GM12878 (cell line): ENCODE data around the gene TPRA1. TPM values are rescaled to one million over a fixed set of nuclear protein-coding genes. Genes with fewer than 3 reads are reported as not detected.

Source experiments
- ATAC-seq: fragments of 200-7000 bp; cut with Tn5 transposase; 3 replicates; pipeline ENCODE4 v1.9.1; 2020; ENCODE audit warnings: mild to moderate bottlenecking, moderate library complexity
- BruUV-seq: library from RNA; stranded (reverse); fragments of 400-500 nt; replicated peaks from 2 replicates; lab custom pipeline; 2021; lab: Mats Ljungman, UMichigan
- CTCF ChIA-PET: fragments of 300-600 bp; sonication (Branson Sonifier 250); formaldehyde crosslinking; extraction: SDS; loops from one replicate; lab custom pipeline; 2021; ENCODE audit warnings: inconsistent platforms; lab: Yijun Ruan, JAX
- POLR2A ChIA-PET: fragments of 350-600 bp; formaldehyde crosslinking; extraction: SDS; loops from one replicate; lab custom pipeline; 2021; ENCODE audit warnings: inconsistent platforms; lab: Charles Lee
- RAD21 ChIA-PET: fragments of 300-600 bp; sonication (Branson Sonifier 250); formaldehyde crosslinking; loops from one replicate; lab custom pipeline; 2023; ENCODE audit warnings: antibody characterized with exemption; ENCODE audit not compliant: unreplicated experiment; lab: Charles Lee
- SMC1A ChIA-PET: fragments of 300-600 bp; sonication (Branson Sonifier 250); formaldehyde crosslinking; loops from one replicate; lab custom pipeline; 2023; ENCODE audit not compliant: unreplicated experiment, uncharacterized antibody; lab: Charles Lee
- DNase-seq: peaks from one replicate; pipeline ENCODE4 v3.0.0-alpha.2; 2011; ENCODE audit warnings: low read depth, low spot score
- FAIRE-seq: peaks from 3 replicates; lab custom pipeline; 2011; peaks lifted over from hg19 to GRCh38; lab: Jason Lieb, UNC
- H2AFZ ChIP-seq: 2 replicates; pipeline ENCODE4 v1.6.0; 2011; ENCODE audit warnings: low read depth, low read length, control low read depth; ENCODE audit not compliant: control insufficient read depth
- H3K27ac ChIP-seq: 2 replicates; pipeline ENCODE4 v1.5.1; 2011; ENCODE audit warnings: control low read depth; ENCODE audit not compliant: control insufficient read depth, insufficient read depth
- H3K27me3 ChIP-seq, 2 experiments: replicated peaks in 1 of 2; 2 replicates each; pipeline versions ENCODE4 v1.6.0 to v1.6.1; 2011; ENCODE audit warnings: low read length in 1 of 2; ENCODE audit not compliant: control insufficient read depth in 2 of 2, insufficient read depth in 2 of 2
- H3K36me3 ChIP-seq, 2 experiments: 2 replicates each; pipeline ENCODE4 v1.5.1; 2011; ENCODE audit warnings: low read length in 1 of 2; ENCODE audit not compliant: control insufficient read depth in 2 of 2, insufficient read depth in 2 of 2
- H3K4me1 ChIP-seq: 2 replicates; pipeline ENCODE4 v1.6.1; 2011; ENCODE audit warnings: mild to moderate bottlenecking, low read length, moderate library complexity, mixed read lengths; ENCODE audit not compliant: control insufficient read depth, insufficient read depth
- H3K4me2 ChIP-seq: 2 replicates; pipeline ENCODE4 v1.6.0; 2011; ENCODE audit warnings: control low read depth; ENCODE audit not compliant: control insufficient read depth, insufficient read depth
- H3K4me3 ChIP-seq: fragments of 200-600 bp; sonication (generic); 2 replicates; pipeline ENCODE4 v1.5.1; 2016
- H3K79me2 ChIP-seq: 2 replicates; pipeline ENCODE4 v1.6.0; 2011; ENCODE audit warnings: low read length; ENCODE audit not compliant: control insufficient read depth, insufficient read depth
- H3K9ac ChIP-seq: 2 replicates; pipeline ENCODE4 v1.8.0; 2011; ENCODE audit warnings: low read length, control low read depth, mixed read lengths; ENCODE audit not compliant: control insufficient read depth, insufficient read depth
- H3K9me3 ChIP-seq: replicated peaks from 3 replicates; pipeline ENCODE4 v1.5.1; 2011; ENCODE audit warnings: mild to moderate bottlenecking, low read length; ENCODE audit not compliant: control insufficient read depth, insufficient read depth
- H4K20me1 ChIP-seq: 2 replicates; pipeline ENCODE4 v1.6.0; 2011; ENCODE audit not compliant: control insufficient read depth, insufficient read depth
- E2F4 ChIP-seq: IDR thresholded peaks from 2 replicates; pipeline ENCODE4 v1.6.1; 2012; ENCODE audit warnings: low read depth, low read length, improper control_type of control experiment
- EGR1 ChIP-seq, 2 experiments: IDR thresholded peaks; 1 replicate in 1 of 2; 2 replicates in 1 of 2; pipeline ENCODE4 v1.6.1; 2011 to 2012; ENCODE audit warnings: low read depth in 2 of 2, low read length in 2 of 2, borderline replicate concordance in 1 of 2, mild to moderate bottlenecking in 1 of 2, moderate library complexity in 1 of 2
- REST ChIP-seq: IDR thresholded peaks from 2 replicates; pipeline ENCODE4 v1.6.1; 2012; ENCODE audit warnings: mild to moderate bottlenecking, low read depth, low read length
- WGBS: methylation state at CpG from one replicate; pipeline ENCODE4 v1.1.6; 2016; ENCODE audit warnings: low lambda C conversion rate; ENCODE audit not compliant: insufficient replicate concordance, insufficient coverage; ENCODE audit errors: missing lambda C conversion rate; 5-methylcytosine and 5-hydroxymethylcytosine counted together
- in situ Hi-C: fragments of 300-500 bp; cut with MboI; formaldehyde crosslinking; loops from 9 replicates; pipeline ENCODE4 v1.14.3; 2018; ENCODE audit warnings: mixed read lengths
- intact Hi-C: fragments of 100-400 bp; cut with micrococcal nuclease; formaldehyde crosslinking; loops from one replicate; pipeline ENCODE4 v1.14.2; 2022; ENCODE audit not compliant: unreplicated experiment
- polyA plus RNA-seq, 11 experiments: library from polyadenylated mRNA; depleted of rRNA in 4 of 11; unstranded in 6 of 11; stranded (reverse) in 5 of 11; fragments of >200 nt; fragmentation: Nextera tagmentation in 4 of 11; fragmentation: Illumina TruSeq in 1 of 11; extraction: Ambion mirVana in 4 of 11; extraction: Trizol in 1 of 11; gene quantifications; 1 replicate in 1 of 11; 2 replicates in 10 of 11; pipeline versions ENCODE4 v1.2.1 to v1.2.3, GENCODE V29; 2011 to 2016; ENCODE audit warnings: inconsistent platforms in 2 of 11, missing spikeins in 2 of 11, low read depth in 1 of 11
- total RNA-seq, 4 experiments: library from RNA; depleted of rRNA in 3 of 4; stranded (reverse); fragments of >200 nt in 3 of 4; fragmentation: Illumina TruSeq in 1 of 4; extraction: Trizol in 1 of 4; gene quantifications; 2 replicates each; pipeline versions ENCODE4 v1.2.1 to v1.2.3, GENCODE V29; 2013 to 2021
- TF ChIP-seq, protein P1 (sequence below): IDR thresholded peaks from 2 replicates; pipeline ENCODE4 v1.6.1; 2011; ENCODE audit warnings: mild to moderate bottlenecking, low read depth, low read length, moderate library complexity; ENCODE audit not compliant: insufficient replicate concordance

The TPRA1 gene
- total and polyA plus RNA-seq, 10 of the 15 experiments (the other 5 are each of a cell fraction or from before 2014, with no cell fraction given), result 1.8 to 39.6 (median 26.6) TPM

DNA sequence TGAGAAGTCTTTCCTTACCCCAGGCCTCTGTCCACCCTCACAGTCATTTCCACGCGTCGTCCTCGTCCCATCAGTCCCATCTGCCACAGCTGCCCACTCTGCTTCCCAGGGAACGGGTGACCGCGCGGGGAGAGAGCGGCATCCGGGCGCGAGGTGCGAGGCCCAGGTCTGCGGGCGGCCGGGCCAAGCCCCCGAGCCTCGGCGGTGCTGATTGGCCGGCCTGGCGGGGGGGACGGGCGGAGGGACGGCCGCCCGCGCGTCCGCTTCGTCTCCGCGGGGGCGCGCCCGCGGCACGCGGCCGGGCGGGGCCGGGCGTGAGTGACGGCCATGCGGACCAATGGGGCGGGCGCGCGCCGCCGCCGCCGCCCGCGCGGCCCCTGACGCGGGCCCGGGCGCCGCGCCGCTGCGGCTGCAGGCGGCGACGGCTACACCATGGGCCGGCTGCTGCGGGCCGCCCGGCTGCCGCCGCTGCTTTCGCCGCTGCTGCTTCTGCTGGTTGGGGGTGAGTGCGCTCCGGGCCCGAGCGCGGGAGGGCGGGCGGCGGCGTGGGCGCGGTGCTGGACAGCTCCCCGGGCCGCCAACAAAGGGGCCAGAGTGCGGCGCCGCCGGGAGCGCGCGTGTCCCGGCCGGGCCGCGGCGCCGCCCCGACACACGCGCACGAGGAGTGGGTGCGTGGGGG is 38.4 kb upstream of the TPRA1 start, which contains the start of gene PODXL2:
Gene PODXL2, plus strand, starts transcription at position 398 of the 679 bp plus-strand sequence. Its CDS starts 35 bp downstream, at position 433.
- H3K4me3 ChIP-seq, result peak within 1 kb of the TSS; percentile 58
- TF ChIP-seq EGR1 (IDR thresholded peaks at IDR 0.05; ENCODE audit: borderline replicate concordance in 1 of 2, low read depth in 2 of 2, low read length in 2 of 2) (peak in 1 of 2 experiments; percentile 41; a peak in 1 of 3 replicates), E2F4 (no peak), REST (peak; percentile 80)
- TF ChIP-seq, protein P1, sequence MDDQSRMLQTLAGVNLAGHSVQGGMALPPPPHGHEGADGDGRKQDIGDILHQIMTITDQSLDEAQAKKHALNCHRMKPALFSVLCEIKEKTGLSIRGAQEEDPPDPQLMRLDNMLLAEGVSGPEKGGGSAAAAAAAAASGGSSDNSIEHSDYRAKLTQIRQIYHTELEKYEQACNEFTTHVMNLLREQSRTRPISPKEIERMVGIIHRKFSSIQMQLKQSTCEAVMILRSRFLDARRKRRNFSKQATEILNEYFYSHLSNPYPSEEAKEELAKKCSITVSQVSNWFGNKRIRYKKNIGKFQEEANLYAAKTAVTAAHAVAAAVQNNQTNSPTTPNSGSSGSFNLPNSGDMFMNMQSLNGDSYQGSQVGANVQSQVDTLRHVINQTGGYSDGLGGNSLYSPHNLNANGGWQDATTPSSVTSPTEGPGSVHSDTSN, result peak; percentile 46
- TF ChIP-seq, all 136 proteins: peak for 3
- Histone ChIP-seq H3K27me3 (peaks cover 10 to 13% of the 10 kb centered on the region in 2 experiments; a peak in 3 of 4 replicates), H3K9ac (no peak within 1 kb of the TSS), H3K36me3 (no peaks in the 10 kb centered on the region; a peak in 1 of 4 replicates), H2AFZ (peak within 1 kb of the TSS; percentile 37), H3K9me3 (no peaks in the 10 kb centered on the region), H3K4me1 (peaks cover 8% of the 10 kb centered on the region), H3K79me2 (no peaks in the 10 kb centered on the region), H3K4me2 (peak within 1 kb of the TSS; percentile 89), H3K27ac (no peak within 1 kb of the TSS), H4K20me1 (no peaks in the 10 kb centered on the region; the same call in 1 of the 2 replicates)
- WGBS, result 32% methylated on average over 54 of the region's 105 CpGs
- BruUV-seq, result no TSS peak
- ChIA-PET POLR2A (no interaction called here), CTCF (no interaction called here), RAD21 (no interaction called here), SMC1A (no interaction called here)
- no peak for DNase-seq
- no peak for FAIRE-seq
- ATAC-seq, result no peak
- intact Hi-C loops, result no loop called here
- in situ Hi-C loops, result no loop called here
